AG10803 (cell line): Measurements from ENCODE around the gene CCDC33.

Experiments
- DNase-seq: peaks from one replicate; pipeline ENCODE4 v3.0.0; 2010; ENCODE audit warnings: low read depth
- H3K4me3 ChIP-seq: 2 replicates; pipeline ENCODE4 v1.5.1; 2011; ENCODE audit warnings: mild to moderate bottlenecking, low read length, control low read depth
- TF ChIP-seq, protein P1 (sequence below): conservative IDR thresholded peaks from 2 replicates; pipeline ENCODE4 v1.5.1; 2011; ENCODE audit warnings: mild to moderate bottlenecking, low read length, control low read depth, inconsistent platforms

Gene CCDC33

DNA sequence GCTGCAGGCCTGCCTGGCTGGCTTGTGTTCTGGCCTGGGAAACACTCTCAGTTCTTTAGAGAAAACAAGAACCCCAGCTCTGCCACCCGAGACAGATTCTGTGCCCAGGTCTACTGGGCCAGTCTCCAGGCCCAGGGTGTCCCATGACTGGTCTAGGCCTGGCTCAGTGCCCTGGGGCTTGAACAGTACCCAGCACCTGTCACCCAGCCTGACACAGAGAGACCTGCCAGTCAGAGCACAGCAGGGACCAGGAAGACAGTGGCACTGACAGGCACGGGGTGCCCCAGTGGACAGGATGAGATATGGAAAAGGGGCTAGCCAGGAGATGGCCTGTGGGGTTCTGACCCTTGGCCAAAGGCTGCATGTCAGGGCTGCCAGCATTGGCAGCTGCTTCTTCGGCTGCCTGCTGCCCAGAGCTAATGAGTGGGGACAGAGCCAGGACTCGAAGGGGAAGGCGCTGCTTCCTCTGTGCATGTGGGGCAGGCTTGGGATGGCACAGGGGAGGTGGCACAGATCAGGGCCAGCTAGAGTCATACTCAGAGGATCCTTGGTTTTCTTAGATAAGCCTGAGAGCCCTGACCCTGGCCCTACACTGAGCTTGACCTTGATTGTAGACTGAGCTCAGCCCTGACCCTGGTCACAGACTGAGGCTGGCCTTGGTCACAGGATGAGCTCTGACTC is 15.1 kb downstream of the CCDC33 start:
- H3K4me3 ChIP-seq, result no peak overlapping the region
- no peak for DNase-seq
- TF ChIP-seq, protein P1, sequence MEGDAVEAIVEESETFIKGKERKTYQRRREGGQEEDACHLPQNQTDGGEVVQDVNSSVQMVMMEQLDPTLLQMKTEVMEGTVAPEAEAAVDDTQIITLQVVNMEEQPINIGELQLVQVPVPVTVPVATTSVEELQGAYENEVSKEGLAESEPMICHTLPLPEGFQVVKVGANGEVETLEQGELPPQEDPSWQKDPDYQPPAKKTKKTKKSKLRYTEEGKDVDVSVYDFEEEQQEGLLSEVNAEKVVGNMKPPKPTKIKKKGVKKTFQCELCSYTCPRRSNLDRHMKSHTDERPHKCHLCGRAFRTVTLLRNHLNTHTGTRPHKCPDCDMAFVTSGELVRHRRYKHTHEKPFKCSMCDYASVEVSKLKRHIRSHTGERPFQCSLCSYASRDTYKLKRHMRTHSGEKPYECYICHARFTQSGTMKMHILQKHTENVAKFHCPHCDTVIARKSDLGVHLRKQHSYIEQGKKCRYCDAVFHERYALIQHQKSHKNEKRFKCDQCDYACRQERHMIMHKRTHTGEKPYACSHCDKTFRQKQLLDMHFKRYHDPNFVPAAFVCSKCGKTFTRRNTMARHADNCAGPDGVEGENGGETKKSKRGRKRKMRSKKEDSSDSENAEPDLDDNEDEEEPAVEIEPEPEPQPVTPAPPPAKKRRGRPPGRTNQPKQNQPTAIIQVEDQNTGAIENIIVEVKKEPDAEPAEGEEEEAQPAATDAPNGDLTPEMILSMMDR, result no peak

DNA sequence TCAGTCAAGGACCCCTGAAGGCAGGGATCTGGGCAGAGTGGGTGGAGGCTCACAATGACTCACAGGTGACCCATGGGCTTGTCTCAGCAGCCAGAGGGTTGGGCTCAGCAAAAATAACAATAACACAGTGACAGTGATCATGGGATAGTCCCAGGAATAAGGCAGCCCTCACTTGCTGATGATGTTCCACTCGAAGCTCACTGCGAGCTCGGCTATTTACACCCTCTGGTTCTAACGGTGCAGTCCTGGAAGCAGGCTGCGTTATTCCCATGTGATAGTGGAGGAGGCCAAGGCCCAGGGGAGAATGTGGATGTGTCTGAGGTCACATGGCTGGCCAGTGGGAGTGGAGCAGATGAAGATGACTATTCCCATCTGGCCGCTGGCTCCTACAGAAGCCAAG is 16.2 kb downstream of the CCDC33 start:
- TF ChIP-seq, protein P1, result no peak
- DNase-seq, result peak; percentile 51
- no peak overlapping the region for H3K4me3 ChIP-seq

DNA sequence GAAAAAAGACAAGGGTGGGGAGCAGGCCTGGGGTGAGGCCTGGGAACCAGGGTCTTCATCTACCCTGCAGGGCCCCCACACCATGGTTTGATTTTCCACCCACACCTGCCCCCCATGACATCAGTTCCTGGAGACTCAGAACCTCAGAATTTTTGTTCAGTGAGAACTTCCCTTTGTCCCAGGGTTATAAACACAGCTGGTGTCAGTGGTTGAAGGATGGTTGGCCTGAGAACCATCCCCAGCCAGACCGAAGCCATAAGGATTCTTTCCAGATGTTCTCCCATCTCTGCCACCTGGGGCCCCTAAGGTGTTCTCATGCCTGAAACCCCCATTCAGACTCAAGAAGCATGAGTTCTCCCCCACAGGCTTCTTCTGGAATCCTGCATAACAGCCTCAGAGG is 16.6 kb downstream of the CCDC33 start:
- TF ChIP-seq, protein P1, result no peak
- H3K4me3 ChIP-seq, result no peak overlapping the region
- no peak for DNase-seq

DNA sequence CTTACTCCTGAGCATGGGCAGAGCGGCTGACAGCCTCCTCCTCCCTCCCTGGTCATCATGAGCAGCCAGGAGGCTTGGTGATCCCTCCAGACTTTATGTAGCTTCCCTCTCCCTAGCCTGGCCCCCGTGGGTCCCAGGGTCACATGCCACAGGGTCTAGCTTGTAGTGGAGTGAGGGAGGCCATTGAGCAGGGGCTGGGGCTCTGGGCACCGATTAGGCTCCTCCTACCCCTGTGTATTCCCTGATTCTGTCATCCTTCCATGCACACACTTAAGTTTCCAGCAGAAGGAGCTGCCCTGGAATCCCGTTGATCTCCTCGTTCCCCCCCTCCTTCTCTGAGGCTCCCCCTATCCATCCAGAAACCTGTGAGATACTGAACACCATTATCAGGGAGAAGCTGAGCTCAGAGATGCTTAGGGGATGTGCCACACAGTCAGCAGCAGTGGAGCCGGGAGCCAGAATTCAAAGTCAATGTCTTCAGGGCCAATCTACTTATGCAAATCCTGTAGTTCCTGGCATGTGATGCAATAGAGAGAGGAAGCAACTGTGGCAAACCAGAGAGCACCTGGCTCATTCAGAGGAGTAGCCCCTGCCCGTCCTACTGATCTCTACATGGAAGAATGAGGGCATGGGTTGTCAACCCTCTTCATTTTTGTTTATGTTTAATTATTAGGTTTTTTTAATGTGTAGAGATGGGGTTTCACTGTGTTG is 17.2 kb downstream of the CCDC33 start:
- peak; percentile 8 for DNase-seq
- H3K4me3 ChIP-seq, result no peak overlapping the region
- TF ChIP-seq, protein P1, result no peak

DNA sequence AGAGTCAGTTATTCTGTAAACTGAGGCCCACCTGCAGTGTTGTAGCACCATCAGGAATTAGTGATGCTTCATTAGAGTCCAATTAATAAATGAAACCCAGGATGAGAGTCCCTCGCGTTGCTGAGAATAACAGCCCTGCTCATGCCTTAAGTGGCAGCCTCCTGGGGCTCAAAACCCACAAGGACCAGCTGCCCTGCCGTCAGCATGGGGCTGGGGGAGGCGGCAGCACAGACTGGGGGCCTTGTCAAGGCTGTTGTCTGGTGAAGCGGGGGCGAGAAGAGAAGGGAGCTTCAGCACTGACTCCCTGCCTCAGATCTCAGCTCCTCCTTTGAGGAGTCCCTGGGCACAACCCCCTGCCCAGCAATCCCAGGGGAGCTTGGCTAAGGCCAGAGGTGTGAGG is 21.0 kb downstream of the CCDC33 start:
- no peak overlapping the region for H3K4me3 ChIP-seq
- DNase-seq, result no peak
- TF ChIP-seq, protein P1, result no peak

DNA sequence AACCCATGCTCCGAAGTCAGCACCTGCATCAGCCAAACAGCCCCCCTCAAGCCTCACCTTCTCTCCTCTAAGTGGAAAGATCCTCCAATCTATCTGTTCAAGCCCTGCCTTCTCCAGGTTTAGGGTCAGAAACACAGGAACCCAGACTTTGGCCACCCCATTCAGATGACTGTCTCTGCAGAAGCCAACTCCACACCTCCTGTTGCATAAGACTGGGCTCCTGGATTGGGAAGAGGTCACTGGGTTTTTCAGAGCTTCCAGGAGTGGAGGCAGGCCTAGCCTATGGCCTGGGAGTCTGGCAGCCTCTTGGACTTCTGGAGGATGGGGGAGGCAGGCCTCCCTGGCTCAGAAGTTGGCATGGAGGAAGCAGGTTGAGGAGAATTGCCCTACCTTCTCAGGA is 21.5 kb downstream of the CCDC33 start:
- TF ChIP-seq, protein P1, result no peak
- DNase-seq, result no peak

More for the DNA sequence above, 21.5 kb downstream of the CCDC33 start:
- H3K4me3 ChIP-seq, result no peak overlapping the region
